Measurements from ENCODE around the gene RHO.
"Not testable (repeated sequence)": the region's sequence is repeated elsewhere in the genome, so short reads cannot be mapped to it uniquely, and the experiment has no call there.

RHO gene

GRCh38 chr3:129543156-129543790 lies 14.8 kb downstream of the RHO start, which contains the start of gene H1-8:
TSS of gene H1-8 (plus strand) at chr3:129543175. CDS start at chr3:129543219, 44 bp downstream.
- DNase-seq (ENCODE audit: low read depth in 2 of 2): no peak

GRCh38 chr3:129543999-129544398 lies 15.6 kb downstream of the RHO start:
- DNase-seq (ENCODE audit: low read depth in 2 of 2): no peak

- DNase-seq (ENCODE audit: low read depth in 2 of 2): not testable (repeated sequence)
Observed at GRCh38 chr3:129545951-129546350, 17.5 kb downstream of the RHO start.

- no peak for DNase-seq (ENCODE audit: low read depth in 2 of 2)
Observed at GRCh38 chr3:129547241-129547640, 18.8 kb downstream of the RHO start.

GRCh38 chr3:129548104-129548965 lies 19.9 kb downstream of the RHO start:
- DNase-seq (ENCODE audit: low read depth in 2 of 2): no peak

GRCh38 chr3:129549006-129549800 lies 20.8 kb downstream of the RHO start:
- no peak for DNase-seq (ENCODE audit: low read depth in 2 of 2)

GRCh38 chr3:129549805-129550204 lies 21.4 kb downstream of the RHO start:
- DNase-seq (ENCODE audit: low read depth in 2 of 2): no peak

GRCh38 chr3:129552287-129553050 lies 24.0 kb downstream of the RHO start:
- no peak for DNase-seq (ENCODE audit: low read depth in 2 of 2)

GRCh38 chr3:129553171-129553570 lies 24.7 kb downstream of the RHO start:
- DNase-seq (ENCODE audit: low read depth in 2 of 2): no peak

- no peak for DNase-seq (ENCODE audit: low read depth in 2 of 2)
Observed at GRCh38 chr3:129553719-129554118, 25.3 kb downstream of the RHO start.

- DNase-seq (ENCODE audit: low read depth in 2 of 2): no peak
Observed at GRCh38 chr3:129554356-129555152, 26.1 kb downstream of the RHO start.

GRCh38 chr3:129555153-129555550 lies 26.7 kb downstream of the RHO start:
- DNase-seq (ENCODE audit: low read depth in 2 of 2): no peak

GRCh38 chr3:129555616-129556357 lies 27.3 kb downstream of the RHO start:
- DNase-seq (ENCODE audit: low read depth in 2 of 2): no peak

GRCh38 chr3:129556358-129556695 lies 27.9 kb downstream of the RHO start:
- DNase-seq (ENCODE audit: low read depth in 2 of 2): no peak

- DNase-seq (ENCODE audit: low read depth in 2 of 2): no peak
Observed at GRCh38 chr3:129556890-129557547, 28.6 kb downstream of the RHO start.

- DNase-seq (ENCODE audit: low read depth in 2 of 2): no peak
Observed at GRCh38 chr3:129557548-129557894, 29.1 kb downstream of the RHO start.

GRCh38 chr3:129558081-129558771 lies 29.8 kb downstream of the RHO start:
- no peak for DNase-seq (ENCODE audit: low read depth in 2 of 2)

GRCh38 chr3:129558772-129559564 lies 30.5 kb downstream of the RHO start:
- DNase-seq (ENCODE audit: low read depth in 2 of 2): no peak
